GM12891 (cell line): ENCODE data around the gene COL5A1.

ENCODE experiments used
- DNase-seq: peaks from one replicate; pipeline ENCODE4 v3.0.0; 2011; ENCODE audit warnings: low spot score; ENCODE audit not compliant: insufficient read length
- FAIRE-seq: peaks from 2 replicates; lab custom pipeline; 2011; peaks lifted over from hg19 to GRCh38; lab: Jason Lieb, UNC
- PAX5 ChIP-seq: IDR thresholded peaks from 2 replicates; pipeline ENCODE4 v1.6.1; 2011; ENCODE audit warnings: low read length, moderate library complexity, mild to moderate bottlenecking; ENCODE audit not compliant: insufficient read depth, severe bottlenecking
- POLR2A ChIP-seq: IDR thresholded peaks from 2 replicates; pipeline ENCODE4 v1.6.1; 2011; ENCODE audit warnings: low read depth, low read length, control low read depth
- POLR2AphosphoS5 ChIP-seq: IDR thresholded peaks from 2 replicates; pipeline ENCODE4 v1.6.1; 2011; ENCODE audit warnings: low read depth, low read length, control low read depth
- POU2F2 ChIP-seq: IDR thresholded peaks from 2 replicates; pipeline ENCODE4 v1.6.1; 2011; ENCODE audit warnings: low read depth, mild to moderate bottlenecking, control low read depth, low read length, moderate library complexity
- SPI1 ChIP-seq: IDR thresholded peaks from 2 replicates; pipeline ENCODE4 v1.6.1; 2011; ENCODE audit warnings: low read depth, low read length, control low read depth
- TAF1 ChIP-seq: IDR thresholded peaks from 2 replicates; pipeline ENCODE4 v1.6.1; 2011; ENCODE audit warnings: low read depth, low read length, control low read depth

Gene COL5A1

GRCh38 chr9:134652291-134653225 is 11.0 kb downstream of the COL5A1 start:
- TF ChIP-seq POU2F2 (no peak), PAX5 (no peak), POLR2A (no peak)

GRCh38 chr9:134653259-134654009 is 11.8 kb downstream of the COL5A1 start:
- TF ChIP-seq PAX5 (no peak), POU2F2 (no peak), SPI1 (no peak), POLR2AphosphoS5 (no peak), TAF1 (no peak), POLR2A (no peak)
- FAIRE-seq = no peak
- no peak for DNase-seq

More at GRCh38 chr9:134652291-134653225, 11.0 kb downstream of the COL5A1 start:
- DNase-seq (no peak), FAIRE-seq (no peak)

- DNase-seq (no peak), FAIRE-seq (no peak)
- TF ChIP-seq PAX5 = no peak
- TF ChIP-seq SPI1 = no peak
- TF ChIP-seq TAF1 = no peak
- TF ChIP-seq POLR2AphosphoS5 = no peak
- no peak for TF ChIP-seq POU2F2
- no peak for TF ChIP-seq POLR2A
Measured at GRCh38 chr9:134655101-134655500, 13.5 kb downstream of the COL5A1 start.

GRCh38 chr9:134655586-134656333 is 14.2 kb downstream of the COL5A1 start:
- FAIRE-seq (no peak), DNase-seq (no peak)
- no peak for TF ChIP-seq POLR2AphosphoS5
- no peak for TF ChIP-seq PAX5
- no peak for TF ChIP-seq POLR2A
- TF ChIP-seq TAF1 = no peak

- DNase-seq = no peak
- TF ChIP-seq PAX5 (no peak), SPI1 (no peak), POU2F2 (no peak), POLR2AphosphoS5 (no peak), TAF1 (no peak), POLR2A (no peak)
- FAIRE-seq = no peak
Measured at GRCh38 chr9:134656334-134657006, 14.9 kb downstream of the COL5A1 start.

GRCh38 chr9:134657666-134658377 is 16.2 kb downstream of the COL5A1 start:
- no peak for DNase-seq
- TF ChIP-seq SPI1 (no peak), POLR2A (no peak), PAX5 (no peak), POU2F2 (no peak), POLR2AphosphoS5 (no peak), TAF1 (no peak)
- no peak for FAIRE-seq

- TF ChIP-seq PAX5 (no peak), TAF1 (no peak), POLR2AphosphoS5 (no peak), SPI1 (no peak), POLR2A (no peak), POU2F2 (no peak)
- FAIRE-seq = no peak
- no peak for DNase-seq
Measured at GRCh38 chr9:134658378-134658955, 16.9 kb downstream of the COL5A1 start.

GRCh38 chr9:134659688-134660131 is 18.1 kb downstream of the COL5A1 start:
- TF ChIP-seq POLR2A (no peak), POLR2AphosphoS5 (no peak), POU2F2 (no peak), PAX5 (no peak), TAF1 (no peak), SPI1 (no peak)
- FAIRE-seq = no peak
- no peak for DNase-seq
